Calu3 (cell line): ENCODE data around the gene SRD5A2. TPM values are rescaled to one million over a fixed set of nuclear protein-coding genes. Genes with fewer than 3 reads are reported as not detected.

Experiments used
- BruUV-seq: library from RNA; stranded (reverse); fragments of 400-500 nt; replicated peaks from 2 replicates; lab custom pipeline; 2021; lab: Mats Ljungman, UMichigan
- CTCF ChIA-PET: fragments of 300-600 bp; sonication (Branson Sonifier 250); formaldehyde crosslinking; loops from one replicate; lab custom pipeline; 2022; ENCODE audit warnings: antibody characterized with exemption; lab: Charles Lee
- DNase-seq: peaks from one replicate; pipeline ENCODE4 v3.0.0; 2022
- H3K27ac Mint-ChIP-seq: one replicate; pipeline ENCODE4 v1.8.0; 2022; ENCODE audit warnings: mixed read lengths; ENCODE audit not compliant: unreplicated experiment
- H3K27me3 Mint-ChIP-seq: one replicate; pipeline ENCODE4 v1.8.0; 2022; ENCODE audit warnings: mixed read lengths; ENCODE audit not compliant: unreplicated experiment
- H3K36me3 Mint-ChIP-seq: one replicate; pipeline ENCODE4 v1.8.0; 2022; ENCODE audit warnings: mild to moderate bottlenecking, moderate library complexity, mixed read lengths; ENCODE audit not compliant: insufficient read depth, unreplicated experiment
- H3K4me1 Mint-ChIP-seq: one replicate; pipeline ENCODE4 v1.8.0; 2022; ENCODE audit warnings: mild to moderate bottlenecking, low read depth, mixed read lengths; ENCODE audit not compliant: unreplicated experiment
- H3K4me3 Mint-ChIP-seq: one replicate; pipeline ENCODE4 v1.8.0; 2022; ENCODE audit warnings: mild to moderate bottlenecking, low read depth, moderate library complexity, mixed read lengths; ENCODE audit not compliant: unreplicated experiment
- H3K9me3 Mint-ChIP-seq: one replicate; pipeline ENCODE4 v1.8.0; 2022; ENCODE audit warnings: low read depth, mixed read lengths; ENCODE audit not compliant: unreplicated experiment
- intact Hi-C: fragments of 100-400 bp; cut with micrococcal nuclease; formaldehyde crosslinking; loops from one replicate; pipeline ENCODE4 v1.10.0; 2022; ENCODE audit not compliant: unreplicated experiment
- total RNA-seq: library from RNA; stranded (reverse); gene quantifications from 2 replicates; pipeline ENCODE4 v1.2.3, GENCODE V29; 2022
- TF ChIP-seq, protein P1 (sequence below): fragments of 200-600 bp; IDR thresholded peaks from one replicate; pipeline ENCODE4 v1.8.0; 2022; ENCODE audit warnings: antibody characterized with exemption; ENCODE audit not compliant: unreplicated experiment

The SRD5A2 gene
- total RNA-seq, 1 experiment from 2014 or later, result not detected

DNA sequence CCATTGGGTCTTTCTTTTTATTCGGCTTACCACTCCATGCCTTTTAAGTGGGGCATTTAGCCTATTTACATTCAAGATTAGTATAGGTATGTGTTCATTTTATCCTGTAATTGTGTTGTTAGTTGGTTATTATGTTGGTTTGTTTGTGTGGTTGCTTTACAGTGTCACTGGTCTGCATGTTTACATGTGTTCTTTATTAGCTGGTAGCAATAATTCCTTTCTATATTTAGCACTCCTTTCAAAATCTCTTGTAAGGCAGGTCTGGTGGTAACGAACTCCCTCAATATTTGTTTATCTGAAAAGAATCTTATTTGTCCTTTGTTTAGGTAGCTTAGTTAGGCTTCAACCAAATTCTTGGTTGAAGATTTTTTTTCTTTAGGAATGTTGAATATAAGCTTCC is 97.5 kb downstream of the SRD5A2 start:
- Mint-ChIP-seq H3K36me3 (no peaks in the 10 kb centered on the region), H3K4me1 (no peaks in the 10 kb centered on the region), H3K27ac (no peak overlapping the region), H3K9me3 (peaks cover 2% of the 10 kb centered on the region), H3K27me3 (peaks cover 62% of the 10 kb centered on the region), H3K4me3 (no peak overlapping the region)
- intact Hi-C loops, result no loop called here
- BruUV-seq, result no TSS peak
- TF ChIP-seq, protein P1, sequence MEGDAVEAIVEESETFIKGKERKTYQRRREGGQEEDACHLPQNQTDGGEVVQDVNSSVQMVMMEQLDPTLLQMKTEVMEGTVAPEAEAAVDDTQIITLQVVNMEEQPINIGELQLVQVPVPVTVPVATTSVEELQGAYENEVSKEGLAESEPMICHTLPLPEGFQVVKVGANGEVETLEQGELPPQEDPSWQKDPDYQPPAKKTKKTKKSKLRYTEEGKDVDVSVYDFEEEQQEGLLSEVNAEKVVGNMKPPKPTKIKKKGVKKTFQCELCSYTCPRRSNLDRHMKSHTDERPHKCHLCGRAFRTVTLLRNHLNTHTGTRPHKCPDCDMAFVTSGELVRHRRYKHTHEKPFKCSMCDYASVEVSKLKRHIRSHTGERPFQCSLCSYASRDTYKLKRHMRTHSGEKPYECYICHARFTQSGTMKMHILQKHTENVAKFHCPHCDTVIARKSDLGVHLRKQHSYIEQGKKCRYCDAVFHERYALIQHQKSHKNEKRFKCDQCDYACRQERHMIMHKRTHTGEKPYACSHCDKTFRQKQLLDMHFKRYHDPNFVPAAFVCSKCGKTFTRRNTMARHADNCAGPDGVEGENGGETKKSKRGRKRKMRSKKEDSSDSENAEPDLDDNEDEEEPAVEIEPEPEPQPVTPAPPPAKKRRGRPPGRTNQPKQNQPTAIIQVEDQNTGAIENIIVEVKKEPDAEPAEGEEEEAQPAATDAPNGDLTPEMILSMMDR, result no peak
- CTCF ChIA-PET, result no interaction called here
- no peak for DNase-seq

DNA sequence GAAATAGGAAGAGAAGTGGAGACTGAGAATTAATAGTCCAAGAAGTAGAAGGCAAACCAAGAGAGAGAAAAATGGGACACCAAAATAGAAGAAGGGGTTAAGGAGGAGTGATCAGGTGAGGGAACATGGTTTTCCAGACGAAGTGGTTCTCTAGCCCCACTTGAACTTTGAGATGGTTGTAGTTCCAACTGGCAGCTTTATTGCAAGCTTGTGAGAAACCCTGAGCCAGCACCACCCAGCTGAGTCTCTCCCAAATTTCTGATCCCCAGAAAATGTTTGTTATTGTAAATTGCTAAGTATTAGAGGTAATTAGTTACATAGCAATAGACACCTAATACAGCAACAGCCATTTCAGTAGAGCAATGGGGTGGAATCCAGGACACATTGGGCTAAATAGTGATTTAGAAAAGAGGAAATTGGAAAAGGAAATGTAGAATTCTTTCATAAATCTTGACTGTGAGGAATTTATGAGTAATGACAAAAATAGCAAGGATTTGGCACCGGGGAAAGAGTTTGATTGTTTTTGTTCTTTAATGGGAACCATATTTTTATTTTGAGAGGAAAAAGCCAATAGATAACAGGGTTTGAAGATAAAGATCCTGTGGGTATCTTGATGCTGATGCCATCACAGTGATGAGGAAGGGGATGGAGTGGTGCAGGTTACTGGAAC is 104.1 kb downstream of the SRD5A2 start:
- H3K9me3 Mint-ChIP-seq, result peaks cover 3% of the 10 kb centered on the region
- DNase-seq, result no peak

DNA sequence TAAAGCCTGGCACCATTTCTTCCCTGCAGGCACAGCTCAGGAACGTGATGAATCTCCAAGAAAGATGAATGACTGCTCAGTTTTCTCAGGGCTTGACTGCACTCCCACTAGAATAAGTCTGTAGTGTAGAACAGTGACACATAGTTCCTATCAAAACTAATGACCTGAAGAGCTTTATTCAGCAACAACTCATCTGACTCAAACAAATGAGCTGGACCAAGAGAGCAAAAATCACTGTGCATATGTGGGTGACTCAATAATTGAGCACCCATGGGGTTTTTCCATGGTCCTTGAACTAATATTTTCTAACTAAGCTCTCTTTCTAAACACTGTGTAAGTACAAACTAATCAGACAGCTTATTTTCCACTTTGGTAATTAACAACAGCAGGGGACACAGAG is 105.0 kb downstream of the SRD5A2 start:
- BruUV-seq, result no TSS peak

More for the DNA sequence above, 104.1 kb downstream of the SRD5A2 start:
- BruUV-seq, result no TSS peak
- Mint-ChIP-seq H3K4me3 (no peak overlapping the region), H3K27me3 (peaks cover 95% of the 10 kb centered on the region), H3K36me3 (no peaks in the 10 kb centered on the region), H3K4me1 (no peaks in the 10 kb centered on the region), H3K27ac (no peak overlapping the region)
- intact Hi-C loops, result no loop called here
- CTCF ChIA-PET, result no interaction called here
- TF ChIP-seq, protein P1, result no peak

DNA sequence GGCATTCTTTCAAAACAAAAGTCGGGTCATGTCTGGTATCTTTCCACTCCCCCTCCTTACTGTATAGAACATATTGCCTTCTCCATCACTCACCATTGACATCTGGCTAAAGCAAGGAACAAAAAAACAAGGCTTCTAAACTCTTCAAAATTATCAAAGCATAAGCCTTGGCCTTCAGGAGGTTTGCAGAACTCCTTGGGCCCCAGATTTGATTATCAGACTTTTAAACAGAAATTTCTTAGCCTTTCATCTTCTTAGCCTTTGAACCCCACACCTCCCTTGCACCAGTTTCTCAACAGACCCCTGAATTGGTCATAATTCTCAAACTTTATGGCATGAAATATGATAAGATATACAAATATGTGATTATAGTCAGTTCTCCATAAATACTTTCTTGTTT is 106.4 kb downstream of the SRD5A2 start:
- intact Hi-C loops, result no loop called here
- BruUV-seq, result no TSS peak
- Mint-ChIP-seq H3K27ac (no peak overlapping the region), H3K36me3 (no peaks in the 10 kb centered on the region), H3K4me3 (no peak overlapping the region), H3K27me3 (peaks cover 78% of the 10 kb centered on the region), H3K9me3 (peaks cover 3% of the 10 kb centered on the region), H3K4me1 (no peaks in the 10 kb centered on the region)
- no peak for DNase-seq
- CTCF ChIA-PET, result no interaction called here
- TF ChIP-seq, protein P1, result no peak

More for the DNA sequence above, 105.0 kb downstream of the SRD5A2 start:
- CTCF ChIA-PET, result no interaction called here
- TF ChIP-seq, protein P1, result no peak
- Mint-ChIP-seq H3K27ac (no peak overlapping the region), H3K9me3 (peaks cover 3% of the 10 kb centered on the region), H3K4me1 (no peaks in the 10 kb centered on the region), H3K4me3 (no peak overlapping the region), H3K36me3 (no peaks in the 10 kb centered on the region), H3K27me3 (peaks cover 92% of the 10 kb centered on the region)
- no peak for DNase-seq
- intact Hi-C loops, result no loop called here

Other genes with a start within 250 kb of the SRD5A2 start
- gene XDH, start 166.2 kb downstream of the SRD5A2 start, total RNA-seq, result 4.2 and 5.6 TPM in 2 replicates